Stromal cell of bone marrow (primary cell): ENCODE results near the gene S100A1.
A peak's percentile ranks its signal among the peaks of the same experiment; 100 is the strongest.

Experiments used
- DNase-seq: peaks from one replicate; pipeline ENCODE4 v3.0.0-alpha.2; 2012; ENCODE audit warnings: low read depth

Gene S100A1

DNA sequence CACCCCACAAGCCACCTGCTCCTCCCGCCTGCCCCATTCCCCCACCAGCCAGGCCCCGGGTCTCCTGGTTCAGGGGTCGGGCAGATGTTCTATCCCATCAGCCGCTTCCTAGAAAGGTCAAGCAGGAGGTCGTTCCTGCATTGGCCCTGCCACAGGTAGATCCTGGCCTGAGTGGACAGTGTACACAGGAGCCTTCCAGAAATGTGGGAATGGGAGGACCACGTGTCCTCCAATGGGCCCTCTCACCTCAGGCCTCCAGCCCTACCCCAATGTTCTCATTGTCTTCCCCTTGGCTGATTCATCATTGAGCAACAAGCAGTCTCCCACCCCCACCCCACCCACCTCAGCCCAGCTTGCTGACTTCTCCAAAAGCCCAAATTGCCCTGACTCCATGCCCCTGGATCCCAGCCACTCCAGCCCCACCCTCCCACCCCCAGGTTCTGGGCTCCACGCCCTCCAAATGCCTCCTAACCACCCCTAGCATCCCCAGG, 17.4 kb upstream of the S100A1 start:
- DNase-seq: no peak

GRCh38 chr1:153611356-153611755, 16.9 kb upstream of the S100A1 start:
- DNase-seq: no peak

- no peak for DNase-seq
These were observed 16.0 kb upstream of the S100A1 start for GRCh38 chr1:153612111-153612754.

GRCh38 chr1:153612755-153613331, 15.4 kb upstream of the S100A1 start, which contains the start of gene S100A16:
Gene S100A16, minus strand, starts transcription at chr1:153613137. Its CDS starts 4,986 bp downstream, at chr1:153608151.
- peak; percentile 62 for DNase-seq

- no peak for DNase-seq
These were observed 14.8 kb upstream of the S100A1 start for GRCh38 chr1:153613406-153613805.

DNA sequence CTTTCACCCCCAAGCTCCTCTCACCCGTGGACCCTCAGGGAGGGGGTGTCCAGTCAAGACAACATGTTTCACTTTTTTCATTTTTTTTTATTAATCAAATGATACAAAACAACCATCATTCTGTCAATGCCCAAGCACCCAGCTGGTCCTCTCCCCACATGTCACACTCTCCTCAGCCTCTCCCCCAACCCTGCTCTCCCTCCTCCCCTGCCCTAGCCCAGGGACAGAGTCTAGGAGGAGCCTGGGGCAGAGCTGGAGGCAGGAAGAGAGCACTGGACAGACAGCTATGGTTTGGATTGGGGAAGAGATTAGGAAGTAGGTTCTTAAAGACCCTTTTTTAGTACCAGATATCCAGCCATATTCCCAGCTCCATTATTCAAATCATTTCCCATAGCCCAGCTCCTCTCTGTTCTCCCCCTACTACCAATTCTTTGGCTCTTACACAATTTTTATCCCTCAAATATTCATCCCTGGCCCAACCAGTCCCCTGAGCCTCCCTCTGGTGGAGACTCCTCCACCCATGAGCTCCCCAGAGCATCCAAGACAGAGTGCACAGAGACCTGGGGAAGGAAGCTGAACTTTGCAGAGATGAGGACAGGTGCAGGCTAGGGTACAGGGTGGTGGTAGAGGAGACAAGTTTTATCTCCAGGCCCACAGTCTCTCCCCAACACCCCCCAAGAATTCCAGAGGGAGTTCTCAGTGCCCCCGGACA, 13.9 kb upstream of the S100A1 start:
- no peak for DNase-seq

DNA sequence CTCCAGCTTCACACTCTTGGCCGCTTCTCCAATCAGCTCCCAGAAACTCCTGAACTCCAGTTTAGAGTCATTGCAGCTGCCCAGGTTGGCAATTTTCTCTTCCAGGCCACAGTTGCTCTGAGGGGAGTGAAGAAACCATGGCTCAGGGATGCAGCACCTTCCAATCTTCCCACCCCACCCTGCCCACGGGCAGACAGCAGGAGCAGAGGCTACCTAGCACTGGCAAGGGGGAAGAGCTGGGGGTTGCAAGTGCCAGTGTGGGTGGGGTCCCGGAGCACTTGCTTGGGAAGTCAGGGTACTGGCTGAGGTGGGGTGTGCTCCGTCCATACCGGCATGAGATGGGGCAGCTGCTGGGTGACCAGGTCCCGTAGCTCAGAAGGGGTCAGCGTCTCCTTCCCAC, 13.3 kb upstream of the S100A1 start:
- DNase-seq: no peak

DNA sequence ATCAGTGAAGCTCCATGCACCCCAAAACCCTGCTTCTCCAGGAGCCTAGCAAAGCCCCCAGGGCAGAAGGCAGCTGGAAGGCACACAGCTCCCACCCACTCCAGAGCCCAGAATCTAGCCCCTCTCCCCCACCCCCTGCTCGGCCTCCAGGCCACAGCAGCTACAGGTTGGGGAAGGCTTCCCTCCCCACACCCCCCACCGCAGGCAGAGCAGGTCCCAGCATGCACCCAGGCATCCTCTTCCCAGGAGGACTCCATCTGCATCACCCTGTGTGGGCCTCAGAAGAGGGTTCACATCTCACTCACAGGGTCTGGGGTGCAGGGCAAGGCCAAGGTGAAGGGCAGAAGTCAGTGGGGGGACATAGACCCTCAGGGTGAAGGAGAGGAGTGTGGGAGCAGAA, 12.8 kb upstream of the S100A1 start:
- DNase-seq: no peak

- DNase-seq: no peak
These were observed 11.9 kb upstream of the S100A1 start, which contains the start of gene S100A14 for GRCh38 chr1:153616144-153616916. Gene S100A14, minus strand, starts transcription at chr1:153616325. Its CDS starts 467 bp downstream, at chr1:153615858.

DNA sequence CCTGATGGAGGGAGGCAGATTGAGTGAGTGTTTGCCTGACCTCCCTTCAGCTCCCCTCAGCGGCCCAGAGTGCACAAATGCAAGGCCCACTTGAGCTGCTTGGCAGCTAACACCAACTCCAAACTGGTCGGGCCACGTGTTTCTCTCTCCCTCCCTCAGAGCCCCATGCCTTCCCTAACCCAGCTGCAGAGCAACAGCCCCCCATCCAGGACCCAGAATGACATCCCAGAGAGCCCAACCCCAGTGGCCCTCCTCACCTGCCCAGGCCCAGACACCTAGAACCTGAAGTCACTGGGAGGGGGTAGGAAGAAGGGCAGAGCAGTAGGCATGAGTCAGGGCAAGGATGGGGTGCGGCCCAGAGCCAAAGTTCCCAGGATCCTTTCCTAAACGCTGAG, 11.3 kb upstream of the S100A1 start:
- DNase-seq: no peak

GRCh38 chr1:153617663-153618062, 10.6 kb upstream of the S100A1 start:
- no peak for DNase-seq

GRCh38 chr1:153619171-153619570, 9.1 kb upstream of the S100A1 start:
- DNase-seq: no peak

GRCh38 chr1:153623101-153623500, 5.1 kb upstream of the S100A1 start:
- no peak for DNase-seq

DNA sequence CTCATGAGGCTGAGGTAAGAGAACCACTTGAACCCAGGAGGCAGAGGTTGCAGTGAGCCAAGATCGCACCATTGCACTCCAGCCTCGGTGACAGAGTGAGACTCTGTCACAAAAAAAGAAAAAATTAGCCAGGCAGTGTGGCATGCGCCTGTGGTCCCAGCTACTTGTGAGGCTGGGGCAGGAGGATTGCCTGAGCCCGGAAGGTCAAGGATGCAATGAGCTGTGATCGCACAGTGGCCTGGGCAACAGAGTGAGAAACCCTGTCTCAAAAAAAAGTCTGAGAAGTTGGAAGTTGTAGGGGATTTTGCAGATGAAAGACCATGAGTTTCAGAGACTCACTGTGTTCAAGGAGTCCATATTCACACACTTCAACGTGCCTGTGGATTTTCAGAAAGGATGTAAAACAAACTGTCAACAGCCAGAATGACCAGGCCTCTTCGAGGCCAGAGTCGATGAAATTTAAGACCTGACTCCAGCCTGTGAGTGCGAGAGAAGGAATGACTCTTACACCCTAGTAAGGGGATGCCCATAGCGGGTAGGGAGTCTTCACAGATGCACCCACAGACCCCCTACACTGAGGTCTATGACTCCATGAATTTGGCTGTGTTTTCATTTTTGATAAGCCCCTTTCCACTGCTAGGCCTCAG, 3.1 kb upstream of the S100A1 start:
- no peak for DNase-seq

GRCh38 chr1:153626477-153626903, 1.7 kb upstream of the S100A1 start:
- no peak for DNase-seq

- DNase-seq: peak; percentile 92
These were observed 1.1 kb upstream of the S100A1 start, which contains the start of gene S100A13 for GRCh38 chr1:153626904-153627714. Gene S100A13, minus strand, starts transcription at chr1:153627505. Its CDS starts 1,033 bp downstream, at chr1:153626472.

DNA sequence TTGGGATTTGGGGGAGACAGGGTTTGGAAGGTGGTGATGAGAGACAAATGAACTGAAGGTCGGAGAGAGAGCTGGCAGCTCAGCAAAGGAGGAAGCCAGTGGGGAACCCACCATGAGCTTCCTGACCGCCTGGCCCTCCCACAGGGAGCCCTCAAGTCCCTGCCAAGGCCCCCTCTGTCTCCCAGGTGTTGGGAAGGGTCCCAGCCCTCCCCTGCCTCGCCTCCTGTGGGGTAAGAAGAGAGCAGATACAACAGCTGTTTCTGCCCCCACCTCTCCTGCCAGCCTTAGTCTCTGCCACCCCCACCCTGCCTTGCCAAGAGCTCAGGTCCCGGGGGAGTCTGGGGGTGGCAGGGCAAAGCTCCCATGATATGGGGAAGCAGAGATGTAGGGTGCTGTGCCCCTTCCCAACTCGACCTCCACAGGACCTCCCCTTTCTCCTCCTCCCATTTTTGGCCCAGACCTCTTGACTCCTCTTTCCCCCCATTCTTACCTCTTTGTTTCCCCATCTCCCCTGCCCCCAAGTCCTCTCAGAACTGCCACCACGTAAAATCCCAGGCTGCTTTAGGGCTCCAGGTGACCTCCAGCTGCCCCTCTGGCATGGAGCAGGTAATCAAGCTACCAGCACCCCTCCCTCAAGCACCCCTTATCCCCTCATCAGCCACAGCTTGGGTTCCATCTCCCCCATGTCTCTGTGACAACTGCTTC, 556 bp downstream of the S100A1 start:
- DNase-seq: no peak

GRCh38 chr1:153629343-153629665, 1.1 kb downstream of the S100A1 start:
- no peak for DNase-seq

- DNase-seq: no peak
These were observed 1.7 kb downstream of the S100A1 start for GRCh38 chr1:153629971-153630370.

- no peak for DNase-seq
These were observed 2.1 kb downstream of the S100A1 start for GRCh38 chr1:153630384-153630783.
